Measurements from ENCODE around the gene DDX27. TPM values are rescaled to one million over a fixed set of nuclear protein-coding genes. Genes with fewer than 3 reads are reported as not detected.

Gene DDX27
- total and polyA plus RNA-seq, 2 of the 8 experiments (the other 6 are each of a cell fraction or from before 2014, with no cell fraction given) = 42.7 to 51.0 TPM

- TF ChIP-seq ATF3 (IDR thresholded peaks at IDR 0.05; ENCODE audit: insufficient read depth, low read depth, low read length) = 0 out of 2 replicates have a peak, but pooled peaks have one; percentile 6
- no peak for TF ChIP-seq ATF2 (IDR thresholded peaks at IDR 0.05; ENCODE audit: low read length)
Measured at GRCh38 chr20:49245921-49246740, 26.9 kb downstream of the DDX27 start (continued).

All from H1 (cell line).